Liver (tissue), 9 donors: ENCODE measurements around the gene ARHGEF40. TPM values are rescaled to one million over a fixed set of nuclear protein-coding genes. Genes with fewer than 3 reads are reported as not detected.

Experiments used
- DNase-seq: peaks from one replicate; pipeline ENCODE4 v3.0.0-alpha.2; 2017; ENCODE audit warnings: low spot score
- H3K27ac ChIP-seq, 2 donors: one replicate each; pipeline ENCODE4 v1.7.0; 2013; ENCODE audit warnings: inconsistent platforms in 2 of 2, low read length in 2 of 2, control low read depth in 1 of 2, low read depth in 1 of 2, mild to moderate bottlenecking in 1 of 2
- H3K27me3 ChIP-seq, 4 donors: one replicate each; pipeline versions ENCODE4 v1.6.1 to v1.7.0; 2013; ENCODE audit warnings: low read length in 3 of 4, inconsistent platforms in 1 of 4, mild to moderate bottlenecking in 1 of 4, moderate library complexity in 1 of 4; ENCODE audit not compliant: control insufficient read depth in 4 of 4, insufficient read depth in 4 of 4
- H3K36me3 ChIP-seq, 4 donors: one replicate each; pipeline versions ENCODE4 v1.6.1 to v1.7.0; 2013; ENCODE audit warnings: low read length in 3 of 4, mild to moderate bottlenecking in 3 of 4, low read depth in 1 of 4, moderate library complexity in 1 of 4; ENCODE audit not compliant: control insufficient read depth in 4 of 4, insufficient read depth in 3 of 4
- H3K4me1 ChIP-seq, 4 donors: one replicate each; pipeline versions ENCODE4 v1.6.1 to v1.7.0; 2013; ENCODE audit warnings: low read length in 3 of 4, mild to moderate bottlenecking in 3 of 4, moderate library complexity in 1 of 4; ENCODE audit not compliant: control insufficient read depth in 4 of 4, insufficient read depth in 4 of 4
- H3K4me3 ChIP-seq, 3 donors: one replicate each; pipeline versions ENCODE4 v1.6.1 to v1.7.0; 2013; ENCODE audit warnings: low read length in 3 of 3, control low read depth in 1 of 3, low read depth in 1 of 3, mild to moderate bottlenecking in 1 of 3
- H3K9ac ChIP-seq, 2 donors: one replicate each; pipeline ENCODE4 v1.7.0; 2013; ENCODE audit warnings: low read length in 2 of 2, mild to moderate bottlenecking in 2 of 2, moderate library complexity in 2 of 2, control low read depth in 1 of 2, low read depth in 1 of 2
- H3K9me3 ChIP-seq, 4 donors: one replicate each; pipeline versions ENCODE4 v1.6.1 to v1.7.0; 2013; ENCODE audit warnings: low read length in 3 of 4; ENCODE audit not compliant: control insufficient read depth in 4 of 4
- EGR1 ChIP-seq, 2 donors: IDR thresholded peaks; 2 replicates each; pipeline ENCODE4 v1.6.1; 2016 to 2018; ENCODE audit warnings: antibody characterized with exemption in 2 of 2, low read depth in 2 of 2
- FOXA1 ChIP-seq: IDR thresholded peaks from 2 replicates; pipeline ENCODE4 v1.6.1; 2016; ENCODE audit warnings: antibody characterized with exemption
- GABPA ChIP-seq, 2 donors: IDR thresholded peaks in 1 of 2; conservative IDR thresholded peaks in 1 of 2; 2 replicates each; pipeline ENCODE4 v1.6.1; 2016; ENCODE audit warnings: antibody characterized with exemption in 2 of 2, mild to moderate bottlenecking in 1 of 2, moderate library complexity in 1 of 2
- HNF4A ChIP-seq, 2 donors: conservative IDR thresholded peaks; 2 replicates each; pipeline ENCODE4 v1.6.1; 2016; ENCODE audit warnings: antibody characterized with exemption in 2 of 2, mild to moderate bottlenecking in 2 of 2
- HNF4G ChIP-seq: IDR thresholded peaks from 2 replicates; pipeline ENCODE4 v1.6.1; 2016; ENCODE audit warnings: antibody characterized with exemption
- JUND ChIP-seq, 2 donors: IDR thresholded peaks; 2 replicates each; pipeline ENCODE4 v1.6.1; 2016; ENCODE audit warnings: antibody characterized with exemption in 2 of 2
- NR2F2 ChIP-seq: IDR thresholded peaks from 2 replicates; pipeline ENCODE4 v1.6.1; 2016; ENCODE audit warnings: antibody characterized with exemption
- RAD21 ChIP-seq, 2 donors: IDR thresholded peaks; 2 replicates each; pipeline ENCODE4 v1.6.1; 2016; ENCODE audit warnings: antibody characterized with exemption in 2 of 2, mild to moderate bottlenecking in 2 of 2
- RXRA ChIP-seq, 2 donors: IDR thresholded peaks; 2 replicates each; pipeline ENCODE4 v1.6.1; 2017 to 2018; ENCODE audit warnings: antibody characterized with exemption in 2 of 2, mild to moderate bottlenecking in 1 of 2
- SP1 ChIP-seq: IDR thresholded peaks from 2 replicates; pipeline ENCODE4 v1.6.1; 2018; ENCODE audit warnings: antibody characterized with exemption, mild to moderate bottlenecking
- TAF1 ChIP-seq: conservative IDR thresholded peaks from 2 replicates; pipeline ENCODE4 v1.6.1; 2016; ENCODE audit warnings: antibody characterized with exemption, mild to moderate bottlenecking
- YY1 ChIP-seq: IDR thresholded peaks from 2 replicates; pipeline ENCODE4 v1.6.1; 2016; ENCODE audit warnings: antibody characterized with exemption, mild to moderate bottlenecking
- WGBS: extraction: QIAGEN DNeasy Blood & Tissue Kit; methylation state at CpG from one replicate; pipeline ENCODE4 v1.1.7; 2013; 5-methylcytosine and 5-hydroxymethylcytosine counted together
- polyA plus RNA-seq, 2 donors: library from polyadenylated mRNA; stranded (reverse) in 1 of 2; unstranded in 1 of 2; fragments of 200-250 nt in 1 of 2; fragments of >200 nt in 1 of 2; fragmentation: Nextera tagmentation in 1 of 2; extraction: Ambion mirVana in 1 of 2; gene quantifications; one replicate each; pipeline versions ENCODE4 v1.2.1 to v1.2.3, GENCODE V29; 2013 to 2015
- total RNA-seq, 2 donors: library from RNA; depleted of rRNA; stranded (reverse); fragments of >200 nt; gene quantifications; one replicate each; pipeline ENCODE4 v1.2.3, GENCODE V29; 2014
- TF ChIP-seq, protein P1 (sequence below): fragments of 150-350 bp; IDR thresholded peaks from 2 replicates; pipeline ENCODE4 v1.5.1; 2017; ENCODE audit warnings: improper control_type of control experiment, low read depth, low read length; ENCODE audit not compliant: missing input control
- TF ChIP-seq, protein P2 (sequence below): IDR thresholded peaks from 2 replicates; pipeline ENCODE4 v1.6.1; 2016; ENCODE audit warnings: antibody characterized with exemption
- TF ChIP-seq, protein P3 (sequence below): IDR thresholded peaks from 2 replicates; pipeline ENCODE4 v1.6.1; 2016; ENCODE audit warnings: antibody characterized with exemption
- TF ChIP-seq, protein P4 (sequence below): IDR thresholded peaks from 2 replicates; pipeline ENCODE4 v1.6.1; 2016; ENCODE audit warnings: antibody characterized with exemption
- TF ChIP-seq, protein P5 (sequence below): IDR thresholded peaks from 2 replicates; pipeline ENCODE4 v1.6.1; 2016; ENCODE audit warnings: antibody characterized with exemption, mild to moderate bottlenecking
- donor health status: healthy.
- donor health status: healthy.
- donor health status: healthy.
- donor health status: healthy.
- donor health status: healthy.

Gene ARHGEF40
- total and polyA plus RNA-seq, 4 donors: 9.3 to 42.5 (median 16.9) TPM

DNA sequence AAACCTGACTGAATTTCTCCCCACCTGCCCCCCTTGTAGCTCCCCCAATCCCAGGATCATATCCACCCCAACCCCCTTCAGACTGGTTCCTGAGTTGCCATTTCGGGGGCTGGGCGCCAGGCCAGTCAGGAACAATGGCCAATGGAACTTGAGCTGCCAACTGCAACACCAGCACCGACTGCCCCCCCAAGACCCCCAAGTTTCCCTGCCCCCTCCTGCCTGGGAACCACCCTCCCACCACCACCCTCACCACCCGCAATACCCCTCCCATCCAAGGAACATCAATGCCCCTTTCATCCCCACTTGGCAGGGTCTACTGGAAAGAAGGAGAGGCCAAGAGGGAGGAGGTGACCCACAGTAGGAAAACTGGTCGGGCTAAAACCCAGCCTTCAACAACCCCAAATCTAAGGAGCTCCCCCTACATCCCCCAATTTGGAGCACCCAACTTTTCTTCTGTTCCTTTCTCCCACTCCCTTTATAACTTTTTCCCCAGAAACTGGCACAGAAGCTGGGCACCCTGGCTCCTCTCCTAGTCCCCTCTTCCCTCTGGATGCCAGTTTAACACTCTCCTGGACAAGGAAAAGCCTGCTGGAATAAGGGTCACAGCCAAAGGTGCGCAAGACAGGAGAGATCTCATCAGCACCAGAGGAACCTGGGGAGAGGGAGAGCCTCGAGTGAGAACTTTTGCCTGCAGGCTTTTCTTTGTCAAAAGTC is 43.7 kb upstream of the ARHGEF40 start:
- WGBS: 73% methylated on average over 7 of the region's 7 CpGs
- DNase-seq: no peak
- Histone ChIP-seq H3K27me3 (no peaks in the 10 kb centered on the region), H3K27ac (peak overlapping the region; percentile 87 to 88), H3K9ac (no peak overlapping the region), H3K9me3 (no peaks in the 10 kb centered on the region), H3K4me3 (no peak overlapping the region), H3K36me3 (peaks cover 0 to 23% (median 8%) of the 10 kb centered on the region in 4 donors), H3K4me1 (peaks cover 3 to 39% (median 32%) of the 10 kb centered on the region in 4 donors)
- TF ChIP-seq SP1 (no peak), YY1 (no peak), NR2F2 (no peak), RAD21 (IDR thresholded peaks at IDR 0.05) (no peak), RXRA (IDR thresholded peaks at IDR 0.05) (no peak), GABPA (IDR thresholded peaks at IDR 0.05 in 1 of 2, conservative IDR thresholded peaks at IDR 0.05 in 1 of 2) (no peak), HNF4A (conservative IDR thresholded peaks at IDR 0.05) (no peak), EGR1 (IDR thresholded peaks at IDR 0.05; ENCODE audit: low read depth in 2 of 2) (no peak), TAF1 (no peak), HNF4G (no peak), JUND (IDR thresholded peaks at IDR 0.05) (no peak), FOXA1 (no peak)
- TF ChIP-seq, protein P1, sequence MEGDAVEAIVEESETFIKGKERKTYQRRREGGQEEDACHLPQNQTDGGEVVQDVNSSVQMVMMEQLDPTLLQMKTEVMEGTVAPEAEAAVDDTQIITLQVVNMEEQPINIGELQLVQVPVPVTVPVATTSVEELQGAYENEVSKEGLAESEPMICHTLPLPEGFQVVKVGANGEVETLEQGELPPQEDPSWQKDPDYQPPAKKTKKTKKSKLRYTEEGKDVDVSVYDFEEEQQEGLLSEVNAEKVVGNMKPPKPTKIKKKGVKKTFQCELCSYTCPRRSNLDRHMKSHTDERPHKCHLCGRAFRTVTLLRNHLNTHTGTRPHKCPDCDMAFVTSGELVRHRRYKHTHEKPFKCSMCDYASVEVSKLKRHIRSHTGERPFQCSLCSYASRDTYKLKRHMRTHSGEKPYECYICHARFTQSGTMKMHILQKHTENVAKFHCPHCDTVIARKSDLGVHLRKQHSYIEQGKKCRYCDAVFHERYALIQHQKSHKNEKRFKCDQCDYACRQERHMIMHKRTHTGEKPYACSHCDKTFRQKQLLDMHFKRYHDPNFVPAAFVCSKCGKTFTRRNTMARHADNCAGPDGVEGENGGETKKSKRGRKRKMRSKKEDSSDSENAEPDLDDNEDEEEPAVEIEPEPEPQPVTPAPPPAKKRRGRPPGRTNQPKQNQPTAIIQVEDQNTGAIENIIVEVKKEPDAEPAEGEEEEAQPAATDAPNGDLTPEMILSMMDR: no peak
- TF ChIP-seq, protein P2, sequence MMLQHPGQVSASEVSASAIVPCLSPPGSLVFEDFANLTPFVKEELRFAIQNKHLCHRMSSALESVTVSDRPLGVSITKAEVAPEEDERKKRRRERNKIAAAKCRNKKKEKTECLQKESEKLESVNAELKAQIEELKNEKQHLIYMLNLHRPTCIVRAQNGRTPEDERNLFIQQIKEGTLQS: no peak
- TF ChIP-seq, protein P3, sequence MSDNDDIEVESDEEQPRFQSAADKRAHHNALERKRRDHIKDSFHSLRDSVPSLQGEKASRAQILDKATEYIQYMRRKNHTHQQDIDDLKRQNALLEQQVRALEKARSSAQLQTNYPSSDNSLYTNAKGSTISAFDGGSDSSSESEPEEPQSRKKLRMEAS: no peak
- TF ChIP-seq, protein P4, sequence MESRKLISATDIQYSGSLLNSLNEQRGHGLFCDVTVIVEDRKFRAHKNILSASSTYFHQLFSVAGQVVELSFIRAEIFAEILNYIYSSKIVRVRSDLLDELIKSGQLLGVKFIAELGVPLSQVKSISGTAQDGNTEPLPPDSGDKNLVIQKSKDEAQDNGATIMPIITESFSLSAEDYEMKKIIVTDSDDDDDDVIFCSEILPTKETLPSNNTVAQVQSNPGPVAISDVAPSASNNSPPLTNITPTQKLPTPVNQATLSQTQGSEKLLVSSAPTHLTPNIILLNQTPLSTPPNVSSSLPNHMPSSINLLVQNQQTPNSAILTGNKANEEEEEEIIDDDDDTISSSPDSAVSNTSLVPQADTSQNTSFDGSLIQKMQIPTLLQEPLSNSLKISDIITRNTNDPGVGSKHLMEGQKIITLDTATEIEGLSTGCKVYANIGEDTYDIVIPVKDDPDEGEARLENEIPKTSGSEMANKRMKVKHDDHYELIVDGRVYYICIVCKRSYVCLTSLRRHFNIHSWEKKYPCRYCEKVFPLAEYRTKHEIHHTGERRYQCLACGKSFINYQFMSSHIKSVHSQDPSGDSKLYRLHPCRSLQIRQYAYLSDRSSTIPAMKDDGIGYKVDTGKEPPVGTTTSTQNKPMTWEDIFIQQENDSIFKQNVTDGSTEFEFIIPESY: no peak
- TF ChIP-seq, protein P5, sequence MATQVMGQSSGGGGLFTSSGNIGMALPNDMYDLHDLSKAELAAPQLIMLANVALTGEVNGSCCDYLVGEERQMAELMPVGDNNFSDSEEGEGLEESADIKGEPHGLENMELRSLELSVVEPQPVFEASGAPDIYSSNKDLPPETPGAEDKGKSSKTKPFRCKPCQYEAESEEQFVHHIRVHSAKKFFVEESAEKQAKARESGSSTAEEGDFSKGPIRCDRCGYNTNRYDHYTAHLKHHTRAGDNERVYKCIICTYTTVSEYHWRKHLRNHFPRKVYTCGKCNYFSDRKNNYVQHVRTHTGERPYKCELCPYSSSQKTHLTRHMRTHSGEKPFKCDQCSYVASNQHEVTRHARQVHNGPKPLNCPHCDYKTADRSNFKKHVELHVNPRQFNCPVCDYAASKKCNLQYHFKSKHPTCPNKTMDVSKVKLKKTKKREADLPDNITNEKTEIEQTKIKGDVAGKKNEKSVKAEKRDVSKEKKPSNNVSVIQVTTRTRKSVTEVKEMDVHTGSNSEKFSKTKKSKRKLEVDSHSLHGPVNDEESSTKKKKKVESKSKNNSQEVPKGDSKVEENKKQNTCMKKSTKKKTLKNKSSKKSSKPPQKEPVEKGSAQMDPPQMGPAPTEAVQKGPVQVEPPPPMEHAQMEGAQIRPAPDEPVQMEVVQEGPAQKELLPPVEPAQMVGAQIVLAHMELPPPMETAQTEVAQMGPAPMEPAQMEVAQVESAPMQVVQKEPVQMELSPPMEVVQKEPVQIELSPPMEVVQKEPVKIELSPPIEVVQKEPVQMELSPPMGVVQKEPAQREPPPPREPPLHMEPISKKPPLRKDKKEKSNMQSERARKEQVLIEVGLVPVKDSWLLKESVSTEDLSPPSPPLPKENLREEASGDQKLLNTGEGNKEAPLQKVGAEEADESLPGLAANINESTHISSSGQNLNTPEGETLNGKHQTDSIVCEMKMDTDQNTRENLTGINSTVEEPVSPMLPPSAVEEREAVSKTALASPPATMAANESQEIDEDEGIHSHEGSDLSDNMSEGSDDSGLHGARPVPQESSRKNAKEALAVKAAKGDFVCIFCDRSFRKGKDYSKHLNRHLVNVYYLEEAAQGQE: no peak
